Occipital lobe (tissue), 3 donors: ENCODE measurements around the gene MYO5B. TPM values are rescaled to one million over a fixed set of nuclear protein-coding genes. Genes with fewer than 3 reads are reported as not detected.
"Not testable (repeated sequence)": the region's sequence is repeated elsewhere in the genome, so short reads cannot be mapped to it uniquely, and the experiment has no call there.

Experiments used
- DNase-seq: peaks from one replicate; lab custom pipeline; 2025; lab: John Stamatoyannopoulos, UW
- small RNA-seq: library from RNA; depleted of rRNA; stranded (forward); fragments of <200 nt; gene quantifications from one replicate; pipeline ENCODE3, GENCODE V24; 2014
- total RNA-seq: library from RNA; depleted of rRNA; stranded (reverse); fragments of >200 nt; gene quantifications from one replicate; pipeline ENCODE4 v1.2.3, GENCODE V29; 2014

Gene MYO5B
- total RNA-seq, 1 donor from 2014 or later, result 30.7 TPM

DNA sequence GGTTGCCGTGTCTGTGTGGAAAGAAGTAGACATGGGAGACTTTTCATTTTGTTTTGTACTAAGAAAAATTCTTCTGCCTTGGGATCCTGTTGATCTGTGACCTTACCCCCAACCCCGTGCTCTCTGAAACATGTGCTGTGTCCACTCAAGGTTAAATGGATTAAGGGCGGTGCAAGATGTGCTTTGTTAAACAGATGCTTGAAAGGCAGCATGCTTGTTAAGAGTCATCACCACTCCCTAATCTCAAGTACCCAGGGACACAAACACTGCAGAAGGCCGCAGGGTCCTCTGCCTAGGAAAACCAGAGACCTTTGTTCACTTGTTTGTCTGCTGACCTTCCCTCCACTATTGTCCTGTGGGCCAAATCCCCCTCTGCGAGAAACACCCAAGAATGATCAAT is 394.5 kb downstream of the MYO5B start:
- not testable (repeated sequence) for DNase-seq

DNA sequence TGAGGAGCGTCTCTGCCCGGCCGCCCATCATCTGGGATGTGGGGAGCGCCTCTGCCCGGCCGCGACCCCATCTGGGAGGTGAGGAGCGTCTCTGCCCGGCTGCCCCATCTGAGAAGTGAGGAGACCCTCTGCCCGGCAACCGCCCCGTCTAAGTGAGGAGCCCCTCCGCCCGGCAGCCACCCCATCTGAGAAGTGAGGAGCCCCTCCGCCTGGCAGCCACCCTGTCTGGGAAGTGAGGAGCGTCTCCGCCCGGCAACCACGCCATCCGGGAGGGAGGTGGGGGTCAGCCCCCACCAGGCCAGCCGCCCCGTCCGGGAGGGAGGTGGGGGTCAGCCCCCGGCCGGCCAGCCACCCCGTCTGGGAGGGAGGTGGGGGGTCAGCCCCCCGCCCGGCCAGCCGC is 395.1 kb downstream of the MYO5B start:
- not testable (repeated sequence) for DNase-seq

DNA sequence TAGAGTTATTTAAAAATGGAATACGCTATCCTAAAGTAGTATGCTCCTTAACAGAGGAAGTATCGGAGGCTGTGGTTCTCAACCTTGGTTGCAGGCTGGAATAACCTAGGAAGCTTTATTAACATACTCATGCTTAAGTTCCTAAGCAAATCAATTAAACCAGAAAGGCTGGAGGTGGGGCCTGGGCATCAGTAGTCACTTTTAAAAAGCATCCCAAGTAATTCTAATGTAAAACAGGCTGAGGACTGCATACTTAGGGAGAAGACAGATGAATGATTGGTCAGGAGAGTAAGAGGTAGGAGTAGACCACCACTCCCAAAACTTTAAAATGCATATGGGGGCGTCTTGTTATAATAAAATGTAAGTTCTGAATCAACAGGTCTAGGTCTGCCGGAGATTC is 396.9 kb downstream of the MYO5B start:
- no peak for DNase-seq

- DNase-seq, result no peak
Observed at GRCh38 chr18:49795612-49796552, 399.1 kb downstream of the MYO5B start.

DNA sequence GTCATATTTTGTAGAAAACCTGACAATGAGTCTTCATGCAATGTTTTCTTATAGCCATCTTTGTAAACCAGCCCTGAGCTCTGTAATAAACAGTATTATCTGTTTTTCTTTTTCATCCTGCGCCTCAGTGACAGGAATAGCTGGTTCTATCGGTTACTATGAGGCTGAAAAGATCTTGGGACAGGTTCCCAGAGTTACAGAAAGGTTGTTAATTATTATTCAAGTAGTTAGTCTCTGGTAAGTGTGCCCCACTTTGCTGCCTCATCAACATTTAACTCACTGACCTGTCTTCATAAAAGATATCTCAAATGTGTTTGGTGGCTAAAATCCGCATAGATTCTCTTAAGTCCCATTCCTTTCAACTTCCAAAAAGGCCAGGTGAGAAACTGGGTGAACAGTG is 400.2 kb downstream of the MYO5B start:
- no peak for DNase-seq

DNA sequence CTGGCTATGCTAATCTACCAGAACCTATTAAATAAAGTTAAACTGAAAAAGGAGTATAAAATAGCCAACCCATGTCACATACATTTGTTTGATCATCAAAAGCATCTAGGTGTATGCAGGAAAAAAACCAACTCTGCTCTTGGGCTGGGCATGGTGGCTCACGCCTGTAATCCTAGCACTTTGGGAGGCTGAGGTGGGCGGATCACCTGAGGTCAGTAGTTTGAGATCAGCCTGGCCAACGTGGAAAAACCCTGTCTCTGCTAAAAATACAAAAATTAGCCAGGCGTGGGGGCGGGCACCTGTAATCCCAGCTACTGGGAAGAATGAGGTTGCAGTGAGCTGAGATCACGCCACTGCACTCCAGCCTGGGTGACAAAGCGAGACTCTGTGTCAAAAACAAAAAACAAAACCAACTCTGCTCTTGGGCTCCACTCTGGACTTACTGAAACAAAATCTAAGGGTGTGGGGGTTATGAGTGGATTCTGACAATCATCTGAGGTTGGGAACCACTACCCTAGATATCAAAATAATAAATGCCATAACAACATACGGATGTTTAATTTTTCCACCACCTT is 405.3 kb downstream of the MYO5B start:
- DNase-seq, result not testable (repeated sequence)

- DNase-seq, result no peak
Observed at GRCh38 chr18:49788327-49788898, 406.5 kb downstream of the MYO5B start.

GRCh38 chr18:49786019-49786720 is 408.8 kb downstream of the MYO5B start:
- DNase-seq, result no peak

GRCh38 chr18:49784427-49785185 is 410.3 kb downstream of the MYO5B start:
- DNase-seq, result no peak

DNA sequence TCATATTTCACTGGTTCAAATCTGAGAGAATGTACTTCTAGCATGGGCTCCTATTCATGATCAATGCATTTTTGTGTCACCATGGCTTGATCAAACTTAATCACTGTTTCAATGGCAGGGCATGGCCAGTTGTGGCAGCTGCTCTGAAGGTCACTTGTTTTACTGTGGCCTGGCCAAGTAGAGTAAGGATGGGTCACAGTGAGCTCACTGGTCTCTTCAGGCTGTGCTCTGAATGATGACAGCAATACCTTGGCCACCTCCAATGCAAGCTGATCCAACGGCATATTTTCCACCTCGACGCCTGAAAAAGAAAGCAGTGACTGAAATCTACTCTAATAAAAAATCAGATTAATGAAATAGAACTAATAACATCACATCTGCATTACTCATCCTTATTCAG is 411.3 kb downstream of the MYO5B start:
- DNase-seq, result not testable (repeated sequence)

DNA sequence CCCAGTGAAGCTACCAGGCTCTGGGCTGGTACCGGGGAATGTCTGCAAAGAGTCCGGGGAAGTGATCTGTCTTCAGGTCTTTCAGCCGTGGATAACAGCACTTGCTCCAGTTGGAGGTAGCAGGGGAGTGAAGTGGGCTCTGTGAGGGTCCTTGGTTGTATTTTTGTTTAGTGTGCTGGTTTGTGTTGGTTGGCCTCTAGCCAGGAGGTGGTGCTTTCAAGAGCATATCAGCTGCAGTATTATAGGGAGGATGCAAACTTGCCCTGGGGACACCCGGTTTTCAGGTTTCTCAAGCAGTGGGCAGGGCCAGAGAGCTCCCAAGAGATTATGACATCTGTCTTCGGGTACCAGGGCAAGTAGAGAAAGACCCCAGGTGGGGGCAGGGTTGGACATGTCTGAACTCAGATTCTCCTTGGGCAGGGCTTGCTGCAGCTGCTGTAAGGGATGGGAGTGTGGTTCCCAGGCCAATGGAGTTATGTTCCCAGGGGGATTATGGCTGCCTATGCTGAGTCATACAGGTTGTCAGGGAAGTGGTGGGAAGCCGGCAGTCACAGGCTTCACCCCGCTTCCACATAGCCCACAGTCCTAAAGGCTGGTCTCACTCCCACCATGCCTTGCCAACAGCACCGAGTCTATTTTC is 416.0 kb downstream of the MYO5B start:
- DNase-seq, result no peak

Small RNA genes within 50 kb of the gene (small RNA-seq; reads per million reads assigned to genes)
- gene RF00019 (not detected), gene RF00283 (not detected), gene RN7SL310P (not detected), gene RNA5SP457 (not detected), gene SCARNA17 (not detected)

Other genes with a start within 250 kb of the MYO5B start
- 1.4 TPM for gene CFAP53, start 71.3 kb upstream of the MYO5B start, total RNA-seq
- 61.6 TPM for gene MBD1, start 86.4 kb upstream of the MYO5B start, total RNA-seq
- gene CXXC1, start 92.5 kb upstream of the MYO5B start, total RNA-seq, result 39.8 TPM
- 2.3 TPM for gene SKA1, start 179.9 kb upstream of the MYO5B start, total RNA-seq